HepG2 (cell line): Measurements from ENCODE around the gene THAP5. TPM values are rescaled to one million over a fixed set of nuclear protein-coding genes. Genes with fewer than 3 reads are reported as not detected.

Source experiments
- ARID5B ChIP-seq: IDR thresholded peaks from 2 replicates; pipeline ENCODE4 v1.4.0; 2020; ENCODE audit warnings: mild to moderate bottlenecking, missing genetic modification reagents
- DDIT3 ChIP-seq: sonication (generic); formaldehyde crosslinking; IDR thresholded peaks from 2 replicates; pipeline ENCODE4 v1.4.0; 2020; ENCODE audit warnings: mild to moderate bottlenecking, missing genetic modification reagents
- ELF4 ChIP-seq: sonication (generic); formaldehyde crosslinking; IDR thresholded peaks from 2 replicates; pipeline ENCODE4 v1.5.0; 2020; ENCODE audit warnings: missing genetic modification reagents, mild to moderate bottlenecking, moderate library complexity, borderline replicate concordance
- ELK4 ChIP-seq: sonication (generic); formaldehyde crosslinking; IDR thresholded peaks from 2 replicates; pipeline ENCODE4 v1.9.0; 2021; ENCODE audit warnings: missing genetic modification reagents, borderline replicate concordance
- FOXK1 ChIP-seq: sonication (generic); formaldehyde crosslinking; IDR thresholded peaks from 2 replicates; pipeline ENCODE4 v1.4.0; 2020; ENCODE audit warnings: low read depth, missing genetic modification reagents, borderline replicate concordance
- SMAD1 ChIP-seq: sonication (generic); formaldehyde crosslinking; IDR thresholded peaks from 2 replicates; pipeline ENCODE4 v1.4.0; 2020; ENCODE audit warnings: missing genetic modification reagents, low read depth, mild to moderate bottlenecking, borderline replicate concordance
- TEAD3 ChIP-seq: optimal IDR thresholded peaks from 2 replicates; pipeline ENCODE3; 2016; ENCODE audit warnings: borderline replicate concordance
- TFE3 ChIP-seq: IDR thresholded peaks from 2 replicates; pipeline ENCODE4 v1.6.1; 2016
- THRA ChIP-seq: sonication (generic); formaldehyde crosslinking; IDR thresholded peaks from 2 replicates; pipeline ENCODE4 v1.4.0; 2020; ENCODE audit warnings: missing genetic modification reagents, borderline replicate concordance
- XRCC5 ChIP-seq: fragments of 200-400 bp; formaldehyde crosslinking; optimal IDR thresholded peaks from 2 replicates; pipeline ENCODE3; 2017; ENCODE audit warnings: mild to moderate bottlenecking, low read length
- ZNF713 ChIP-seq: sonication (generic); formaldehyde crosslinking; IDR thresholded peaks from 2 replicates; pipeline ENCODE4 v1.4.0; 2020; ENCODE audit warnings: mild to moderate bottlenecking, missing genetic modification reagents
- polyA plus RNA-seq, 8 experiments: library from polyadenylated mRNA; depleted of rRNA in 3 of 8; stranded (reverse) in 7 of 8; unstranded in 1 of 8; fragments of >200 nt; fragmentation: Illumina TruSeq in 4 of 8; extraction: Trizol in 4 of 8; gene quantifications; 2 replicates each; pipeline versions ENCODE4 v1.2.1 to v1.2.3, GENCODE V29; 2011 to 2016; ENCODE audit warnings: low read depth in 4 of 8, missing spikeins in 1 of 8, mixed read lengths in 1 of 8; ENCODE audit not compliant: insufficient read depth in 1 of 8
- total RNA-seq, 5 experiments: library from RNA; depleted of rRNA; stranded (reverse); fragments of >200 nt; fragmentation: Illumina TruSeq; extraction: Trizol; gene quantifications; 2 replicates each; pipeline ENCODE4 v1.2.3, GENCODE V29; 2016; ENCODE audit warnings: low read depth in 1 of 5

THAP5 gene
- total and polyA plus RNA-seq, 2 of the 13 experiments (the other 11 are each of a cell fraction or from before 2014, with no cell fraction given), result 3.6 to 11.8 TPM

- TF ChIP-seq ARID5B (CRISPR knock-in tag) (peak; percentile 50), ELF4 (CRISPR knock-in tag) (peak; percentile 95), THRA (CRISPR knock-in tag) (peak; percentile 58; the same call in 1 of the 2 replicates), XRCC5 (no peak), ZNF713 (CRISPR knock-in tag) (no peak), TEAD3 (CRISPR knock-in tag) (peak; percentile 60), ELK4 (no peak), FOXK1 (CRISPR knock-in tag) (peak; percentile 100), TFE3 (CRISPR knock-in tag) (peak; percentile 91), SMAD1 (CRISPR knock-in tag) (no peak), DDIT3 (no peak)
These were observed at the start of gene THAP5, which contains the start of gene DNAJB9 (continued) for GRCh38 chr7:108569381-108570145.
